Naive B cell (primary cell): ENCODE results near the gene ZNF197. TPM values are rescaled to one million over a fixed set of nuclear protein-coding genes. Genes with fewer than 3 reads are reported as not detected.
"Not testable (repeated sequence)": the region's sequence is repeated elsewhere in the genome, so short reads cannot be mapped to it uniquely, and the experiment has no call there.

ENCODE experiments used
- ATAC-seq, 2 donors: fragments of 150-1000 bp; cut with Tn5 transposase; 2 replicates each; pipeline ENCODE4 v1.10.0; 2021; ENCODE audit warnings: low read depth in 2 of 2, mild to moderate bottlenecking in 2 of 2, moderate library complexity in 2 of 2
- DNase-seq: peaks from one replicate; pipeline ENCODE4 v3.0.0; 2022
- H3K27ac Mint-ChIP-seq, 6 donors: one replicate each; pipeline ENCODE4 v1.8.0; 2020 to 2022; ENCODE audit warnings: mild to moderate bottlenecking in 6 of 6, mixed read lengths in 6 of 6, moderate library complexity in 5 of 6, inconsistent platforms in 2 of 6
- H3K27me3 Mint-ChIP-seq, 3 donors: one replicate each; pipeline ENCODE4 v1.8.0; 2021 to 2022; ENCODE audit warnings: mixed read lengths in 3 of 3, mild to moderate bottlenecking in 1 of 3
- H3K36me3 Mint-ChIP-seq, 2 donors: one replicate each; pipeline ENCODE4 v1.8.0; 2020 to 2022; ENCODE audit warnings: mixed read lengths in 2 of 2, inconsistent platforms in 1 of 2, mild to moderate bottlenecking in 1 of 2
- H3K4me1 Mint-ChIP-seq, 3 donors: one replicate each; pipeline ENCODE4 v1.8.0; 2020 to 2022; ENCODE audit warnings: mixed read lengths in 3 of 3, inconsistent platforms in 1 of 3, mild to moderate bottlenecking in 1 of 3, moderate library complexity in 1 of 3
- H3K4me3 Mint-ChIP-seq, 8 donors: one replicate each; pipeline ENCODE4 v1.8.0; 2020 to 2022; ENCODE audit warnings: mild to moderate bottlenecking in 8 of 8, mixed read lengths in 8 of 8, moderate library complexity in 8 of 8, inconsistent platforms in 2 of 8
- H3K9me3 Mint-ChIP-seq, 7 donors: one replicate each; pipeline ENCODE4 v1.8.0; 2020 to 2022; ENCODE audit warnings: mixed read lengths in 7 of 7, mild to moderate bottlenecking in 5 of 7, inconsistent platforms in 2 of 7, moderate library complexity in 1 of 7
- polyA plus RNA-seq, 6 donors: library from polyadenylated mRNA; unstranded; fragments of 300-500 nt; fragmentation: Illumina TruSeq; gene quantifications; one replicate each; pipeline ENCODE4 v1.2.3, GENCODE V29; 2021; ENCODE audit warnings: low read depth in 6 of 6

Gene ZNF197
- polyA plus RNA-seq, 6 donors from 2014 or later, result 2.8 to 8.5 (median 4.9) TPM

DNA sequence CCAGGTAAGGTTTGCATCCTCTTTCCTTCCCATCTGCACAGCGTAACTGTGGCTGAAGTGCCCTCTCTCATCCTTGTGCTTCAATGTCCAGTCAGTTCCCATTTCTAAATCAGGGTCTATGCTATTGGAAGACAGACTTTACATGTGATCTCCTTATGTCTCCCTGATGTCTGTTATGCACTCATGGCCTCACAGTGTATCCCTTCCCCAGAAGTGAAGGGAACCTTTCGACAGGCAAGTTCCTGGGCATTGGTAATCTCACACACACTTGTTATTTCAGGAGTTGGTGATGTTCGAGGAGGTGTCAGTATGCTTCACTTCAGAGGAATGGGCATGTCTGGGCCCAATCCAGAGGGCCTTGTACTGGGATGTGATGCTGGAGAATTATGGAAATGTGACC lies 7.4 kb downstream of the ZNF197 start:
- Mint-ChIP-seq H3K4me1 (peaks cover 18 to 32% (median 28%) of the 10 kb centered on the region in 3 donors), H3K9me3 (peaks cover 0 to 12% (median 0%) of the 10 kb centered on the region in 7 donors), H3K36me3 (peaks cover 34 to 37% of the 10 kb centered on the region in 2 donors), H3K27me3 (no peaks in the 10 kb centered on the region), H3K4me3 (no peak overlapping the region), H3K27ac (no peak overlapping the region)
- DNase-seq (no peak), ATAC-seq (no peak)

DNA sequence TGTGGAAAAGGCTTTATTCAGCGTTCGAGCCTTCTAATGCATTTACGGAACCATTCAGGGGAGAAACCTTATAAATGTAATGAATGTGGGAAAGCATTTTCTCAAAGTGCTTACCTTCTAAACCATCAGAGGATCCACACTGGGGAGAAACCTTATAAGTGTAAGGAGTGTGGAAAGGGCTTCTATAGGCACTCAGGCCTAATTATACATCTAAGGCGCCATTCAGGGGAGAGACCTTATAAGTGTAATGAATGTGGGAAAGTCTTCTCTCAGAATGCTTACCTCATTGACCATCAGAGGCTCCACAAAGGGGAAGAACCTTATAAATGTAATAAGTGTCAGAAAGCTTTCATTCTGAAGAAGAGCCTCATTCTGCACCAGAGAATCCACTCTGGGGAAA lies 17.5 kb downstream of the ZNF197 start:
- no peak for ATAC-seq
- Mint-ChIP-seq H3K27ac (peak overlapping the region in 1 of 6 donors; percentile 54), H3K9me3 (peaks cover 8 to 60% (median 54%) of the 10 kb centered on the region in 7 donors), H3K4me1 (peaks cover 0 to 6% (median 0%) of the 10 kb centered on the region in 3 donors), H3K4me3 (no peak overlapping the region), H3K27me3 (no peaks in the 10 kb centered on the region), H3K36me3 (peaks cover 47 to 48% of the 10 kb centered on the region in 2 donors)
- DNase-seq, result no peak

DNA sequence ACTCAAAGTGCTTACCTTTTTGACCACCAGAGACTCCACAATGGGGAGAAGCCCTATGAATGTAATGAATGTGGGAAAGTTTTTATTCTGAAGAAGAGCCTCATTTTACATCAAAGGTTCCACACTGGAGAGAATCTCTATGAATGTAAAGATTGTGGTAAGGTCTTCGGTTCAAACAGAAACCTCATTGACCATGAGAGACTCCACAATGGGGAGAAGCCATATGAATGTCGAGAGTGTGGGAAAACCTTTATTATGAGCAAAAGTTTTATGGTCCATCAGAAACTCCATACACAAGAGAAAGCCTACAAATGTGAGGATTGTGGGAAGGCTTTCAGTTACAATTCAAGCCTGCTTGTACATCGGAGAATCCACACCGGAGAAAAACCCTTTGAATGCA lies 18.2 kb downstream of the ZNF197 start:
- Mint-ChIP-seq H3K27ac (no peak overlapping the region), H3K9me3 (peaks cover 8 to 58% (median 54%) of the 10 kb centered on the region in 7 donors), H3K27me3 (no peaks in the 10 kb centered on the region), H3K36me3 (peaks cover 41 to 42% of the 10 kb centered on the region in 2 donors), H3K4me3 (no peak overlapping the region), H3K4me1 (peaks cover 0 to 11% (median 5%) of the 10 kb centered on the region in 3 donors)
- no peak for ATAC-seq
- no peak for DNase-seq

DNA sequence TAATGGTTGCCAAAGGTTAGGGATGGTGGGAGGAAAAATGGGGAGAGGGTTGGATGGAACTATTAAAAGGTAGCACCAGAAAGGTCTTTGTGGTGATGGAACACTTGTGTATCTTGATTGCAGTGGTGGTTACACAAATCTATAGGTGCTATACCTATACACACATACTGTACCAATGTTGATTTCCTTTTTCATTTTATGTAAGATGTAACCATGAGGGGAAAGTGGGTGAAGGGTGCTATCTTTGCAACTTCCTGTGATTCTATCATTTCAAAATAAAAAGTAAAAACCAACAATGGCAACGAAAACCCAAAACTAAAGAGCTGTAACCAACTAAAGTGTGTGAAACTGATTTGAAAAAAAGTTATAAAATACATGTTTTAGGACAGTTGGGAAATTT lies 22.9 kb downstream of the ZNF197 start:
- ATAC-seq (no peak), DNase-seq (no peak)
- peak overlapping the region; percentile 12 to 96 (median 84) for H3K27ac Mint-ChIP-seq
- peaks cover 14 to 24% of the 10 kb centered on the region in 2 donors for H3K36me3 Mint-ChIP-seq
- peaks cover 0 to 27% (median 19%) of the 10 kb centered on the region in 7 donors for H3K9me3 Mint-ChIP-seq
- peaks cover 7 to 29% (median 23%) of the 10 kb centered on the region in 3 donors for H3K4me1 Mint-ChIP-seq
- peak overlapping the region in 7 of 8 donors; percentile 84 to 95 (median 93) for H3K4me3 Mint-ChIP-seq
- no peaks in the 10 kb centered on the region for H3K27me3 Mint-ChIP-seq

DNA sequence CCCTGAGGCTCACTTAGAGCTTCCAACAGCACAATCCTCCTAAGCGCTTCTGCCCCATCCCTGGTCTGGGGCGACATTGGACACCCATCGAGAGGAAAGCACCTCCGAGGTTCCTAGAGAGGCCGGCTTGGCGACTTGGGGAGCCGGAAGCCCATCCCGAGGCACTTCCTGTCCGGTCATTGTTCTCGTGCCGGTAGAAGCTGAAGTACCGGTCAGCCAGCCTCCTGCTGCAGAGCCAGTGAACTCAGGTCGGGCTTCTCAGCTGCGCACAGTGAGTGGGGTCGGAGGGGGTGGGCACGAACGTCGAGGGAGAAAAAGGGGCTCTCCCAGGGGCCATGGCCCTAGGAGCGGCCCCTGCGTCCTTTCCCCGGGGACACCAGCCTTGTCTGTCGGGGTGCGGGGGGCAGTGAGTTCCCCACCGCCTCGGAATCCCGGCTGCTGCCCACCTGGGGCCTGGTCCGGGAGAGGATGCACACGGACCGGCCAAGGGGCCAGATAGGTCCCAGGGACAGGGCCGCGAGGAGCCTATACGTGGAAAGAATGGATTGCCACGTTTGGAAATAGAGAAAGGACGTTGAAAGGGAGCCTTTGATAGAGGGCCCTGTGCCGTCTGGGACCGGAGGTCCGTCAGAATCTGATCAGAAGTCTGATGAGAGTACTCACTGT lies 23.9 kb downstream of the ZNF197 start, which contains the start of gene ZNF35:
Gene ZNF35, plus strand, starts transcription at position 169 of the 666 bp plus-strand sequence. CDS start 2,336 bp downstream, outside the sequence.
- Mint-ChIP-seq H3K4me1 (peaks cover 7 to 29% (median 23%) of the 10 kb centered on the region in 3 donors), H3K27me3 (no peaks in the 10 kb centered on the region), H3K9me3 (peaks cover 0 to 20% (median 11%) of the 10 kb centered on the region in 7 donors)

DNA sequence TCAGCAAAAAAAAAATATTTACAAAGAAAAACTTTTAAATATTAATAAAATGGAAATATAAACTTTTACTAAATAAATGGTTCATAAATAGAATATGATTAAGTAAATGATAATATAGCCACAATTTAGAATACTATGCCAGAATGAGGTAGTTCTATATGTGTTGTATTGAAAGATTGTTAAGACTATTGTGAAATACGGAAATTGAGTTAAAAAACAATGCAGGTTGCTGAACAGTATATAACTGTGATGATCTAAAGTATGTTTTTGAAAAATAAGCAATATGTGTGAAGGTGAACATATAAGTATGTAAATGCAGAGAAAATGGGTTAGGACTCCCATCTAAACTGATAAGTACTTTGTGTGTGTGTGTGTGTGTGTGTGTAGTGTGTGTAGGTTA lies 24.9 kb downstream of the ZNF197 start:
- H3K27me3 Mint-ChIP-seq, result no peaks in the 10 kb centered on the region
- DNase-seq (no peak), ATAC-seq (no peak)
- H3K36me3 Mint-ChIP-seq, result peaks cover 21 to 28% of the 10 kb centered on the region in 2 donors
- peak overlapping the region in 1 of 6 donors; percentile 77 for H3K27ac Mint-ChIP-seq
- H3K4me1 Mint-ChIP-seq, result peaks cover 13 to 29% (median 23%) of the 10 kb centered on the region in 3 donors
- peaks cover 0 to 15% (median 8%) of the 10 kb centered on the region in 7 donors for H3K9me3 Mint-ChIP-seq
- H3K4me3 Mint-ChIP-seq, result peak overlapping the region in 2 of 8 donors; percentile 93

More for the DNA sequence above, 23.9 kb downstream of the ZNF197 start, which contains the start of gene ZNF35:
- Mint-ChIP-seq H3K27ac (peak within 1 kb of the TSS; percentile 69 to 96 (median 88)), H3K4me3 (peak within 1 kb of the TSS; percentile 84 to 95 (median 93)), H3K36me3 (peaks cover 12 to 21% of the 10 kb centered on the region in 2 donors)
- DNase-seq (peak; percentile 29), ATAC-seq (peak; percentile 64 to 75)

DNA sequence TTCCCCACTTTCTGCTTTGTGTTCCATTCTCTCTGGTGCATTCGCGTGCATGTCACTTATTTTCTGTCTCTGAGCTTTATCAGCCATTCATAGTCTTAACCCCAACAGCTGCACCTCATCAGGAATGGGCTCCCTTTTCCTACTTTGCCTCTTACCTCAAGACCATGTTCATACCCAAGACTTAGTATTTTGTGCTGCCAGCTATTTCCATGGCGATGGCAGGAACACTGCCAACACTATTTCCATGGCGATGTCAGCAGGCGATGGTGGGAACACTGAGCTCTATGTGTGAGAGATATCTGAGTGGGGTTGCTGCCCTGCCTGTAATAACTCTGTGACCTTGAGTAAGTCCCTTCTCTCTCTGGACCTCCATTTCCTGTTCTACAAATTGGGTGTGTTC lies 29.2 kb downstream of the ZNF197 start:
- peaks cover 12 to 18% (median 16%) of the 10 kb centered on the region in 3 donors for H3K4me1 Mint-ChIP-seq
- H3K27ac Mint-ChIP-seq, result peak overlapping the region in 2 of 6 donors; percentile 66 to 86
- no peak overlapping the region for H3K4me3 Mint-ChIP-seq
- H3K36me3 Mint-ChIP-seq, result peaks cover 57 to 59% of the 10 kb centered on the region in 2 donors
- no peak for DNase-seq
- peaks cover under 1 to 20% (median 15%) of the 10 kb centered on the region in 7 donors for H3K9me3 Mint-ChIP-seq
- H3K27me3 Mint-ChIP-seq, result no peaks in the 10 kb centered on the region
- no peak for ATAC-seq

DNA sequence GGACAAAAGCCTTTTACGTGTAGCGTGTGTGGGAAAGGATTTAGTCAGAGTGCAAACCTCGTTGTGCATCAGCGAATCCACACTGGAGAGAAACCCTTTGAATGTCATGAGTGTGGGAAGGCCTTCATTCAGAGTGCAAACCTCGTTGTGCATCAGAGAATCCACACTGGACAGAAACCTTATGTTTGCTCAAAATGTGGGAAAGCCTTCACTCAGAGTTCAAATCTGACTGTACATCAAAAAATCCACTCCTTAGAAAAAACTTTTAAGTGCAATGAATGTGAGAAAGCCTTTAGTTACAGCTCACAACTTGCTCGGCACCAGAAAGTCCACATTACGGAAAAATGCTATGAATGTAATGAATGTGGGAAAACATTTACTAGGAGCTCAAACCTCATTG lies 34.2 kb downstream of the ZNF197 start:
- H3K4me3 Mint-ChIP-seq, result no peak overlapping the region
- ATAC-seq, result no peak
- peaks cover 3 to 7% (median 7%) of the 10 kb centered on the region in 3 donors for H3K4me1 Mint-ChIP-seq
- no peak for DNase-seq
- no peak overlapping the region for H3K27ac Mint-ChIP-seq
- H3K27me3 Mint-ChIP-seq, result no peaks in the 10 kb centered on the region
- H3K9me3 Mint-ChIP-seq, result peaks cover 11 to 42% (median 25%) of the 10 kb centered on the region in 7 donors
- H3K36me3 Mint-ChIP-seq, result peaks cover 54 to 60% of the 10 kb centered on the region in 2 donors

DNA sequence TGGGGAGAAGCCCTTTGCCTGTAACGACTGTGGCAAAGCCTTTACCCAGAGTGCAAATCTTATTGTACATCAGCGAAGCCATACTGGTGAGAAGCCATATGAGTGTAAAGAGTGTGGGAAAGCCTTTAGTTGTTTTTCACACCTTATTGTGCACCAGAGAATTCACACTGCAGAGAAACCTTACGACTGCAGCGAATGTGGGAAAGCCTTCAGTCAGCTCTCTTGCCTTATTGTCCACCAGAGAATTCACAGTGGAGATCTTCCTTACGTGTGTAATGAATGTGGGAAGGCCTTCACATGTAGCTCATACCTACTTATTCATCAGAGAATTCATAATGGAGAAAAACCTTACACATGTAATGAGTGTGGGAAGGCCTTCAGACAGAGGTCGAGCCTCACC lies 34.6 kb downstream of the ZNF197 start:
- ATAC-seq (no peak), DNase-seq (no peak)
- Mint-ChIP-seq H3K4me1 (peaks cover 3 to 7% (median 4%) of the 10 kb centered on the region in 3 donors), H3K27me3 (no peaks in the 10 kb centered on the region), H3K4me3 (no peak overlapping the region), H3K36me3 (peaks cover 50 to 56% of the 10 kb centered on the region in 2 donors), H3K27ac (no peak overlapping the region), H3K9me3 (peaks cover 11 to 42% (median 25%) of the 10 kb centered on the region in 7 donors)

DNA sequence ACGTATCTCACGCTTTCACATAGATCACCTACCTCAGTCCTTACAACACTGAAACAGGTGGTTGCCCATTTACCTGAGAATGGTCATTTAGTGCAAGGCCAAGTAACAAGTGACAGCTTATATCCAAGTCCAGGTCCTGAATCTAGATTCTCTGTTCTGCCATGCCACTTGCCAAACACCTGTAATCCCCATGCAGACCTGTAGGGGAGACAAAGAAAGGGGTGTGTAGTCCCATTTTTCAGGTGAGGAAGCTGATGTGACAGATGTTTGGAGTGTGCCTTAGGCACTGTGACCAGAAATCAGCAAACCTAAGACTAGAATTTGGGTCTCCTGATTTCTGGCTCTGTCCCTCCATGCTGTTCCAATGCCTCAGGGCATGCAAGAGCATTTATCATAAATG lies 36.4 kb downstream of the ZNF197 start:
- DNase-seq (no peak), ATAC-seq (no peak)
- Mint-ChIP-seq H3K27ac (no peak overlapping the region), H3K9me3 (peaks cover 11 to 48% (median 25%) of the 10 kb centered on the region in 7 donors), H3K4me3 (no peak overlapping the region), H3K4me1 (peaks cover 0 to 3% (median under 1%) of the 10 kb centered on the region in 3 donors), H3K27me3 (no peaks in the 10 kb centered on the region), H3K36me3 (peaks cover 52 to 56% of the 10 kb centered on the region in 2 donors)

DNA sequence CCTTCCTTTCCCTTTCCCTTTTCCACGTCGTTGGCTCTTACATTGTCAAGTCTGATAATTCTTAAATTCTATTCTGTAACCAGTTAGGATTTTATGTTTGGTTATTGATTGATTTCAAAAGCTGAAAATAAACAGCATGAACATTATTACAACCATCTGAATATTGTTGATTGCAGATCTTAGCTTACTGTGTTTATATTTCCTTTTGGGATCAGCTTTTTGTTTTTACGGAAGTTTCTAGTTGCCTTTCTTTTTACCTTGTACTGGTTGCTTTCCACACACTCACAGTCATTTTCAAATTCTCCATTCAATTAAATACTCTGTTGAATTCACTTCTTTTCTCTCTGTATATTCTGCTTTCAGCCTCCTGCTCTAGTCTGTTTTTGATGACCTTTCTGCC lies 40.3 kb downstream of the ZNF197 start:
- Mint-ChIP-seq H3K27me3 (no peaks in the 10 kb centered on the region), H3K4me1 (no peaks in the 10 kb centered on the region), H3K36me3 (peaks cover 16 to 18% of the 10 kb centered on the region in 2 donors), H3K4me3 (no peak overlapping the region), H3K27ac (no peak overlapping the region), H3K9me3 (peaks cover 3 to 22% (median 10%) of the 10 kb centered on the region in 7 donors)
- DNase-seq (no peak), ATAC-seq (no peak)

DNA sequence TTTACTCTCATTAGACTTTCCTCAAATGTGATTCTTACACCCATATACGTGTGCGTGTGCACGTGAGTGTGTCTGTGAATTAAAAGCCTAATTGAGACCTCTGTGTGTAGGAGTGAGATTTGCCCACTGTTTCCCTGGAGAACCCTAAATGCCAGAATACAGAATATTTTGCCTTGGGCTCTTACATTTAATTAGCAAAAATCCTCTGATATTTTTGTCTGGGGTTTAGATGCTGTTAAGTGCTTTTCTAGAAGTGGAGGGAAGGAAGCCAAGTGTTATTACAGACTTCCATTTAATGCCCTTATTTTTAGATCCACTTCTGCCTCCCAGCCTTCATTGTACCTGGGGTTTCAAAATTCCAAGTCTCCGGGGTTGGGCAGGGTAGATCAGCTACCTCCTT lies 41.5 kb downstream of the ZNF197 start:
- ATAC-seq (no peak), DNase-seq (no peak)
- Mint-ChIP-seq H3K36me3 (peaks cover 8 to 10% of the 10 kb centered on the region in 2 donors), H3K27ac (no peak overlapping the region), H3K27me3 (no peaks in the 10 kb centered on the region), H3K9me3 (peaks cover 0 to 13% (median 7%) of the 10 kb centered on the region in 7 donors), H3K4me1 (no peaks in the 10 kb centered on the region), H3K4me3 (no peak overlapping the region)

DNA sequence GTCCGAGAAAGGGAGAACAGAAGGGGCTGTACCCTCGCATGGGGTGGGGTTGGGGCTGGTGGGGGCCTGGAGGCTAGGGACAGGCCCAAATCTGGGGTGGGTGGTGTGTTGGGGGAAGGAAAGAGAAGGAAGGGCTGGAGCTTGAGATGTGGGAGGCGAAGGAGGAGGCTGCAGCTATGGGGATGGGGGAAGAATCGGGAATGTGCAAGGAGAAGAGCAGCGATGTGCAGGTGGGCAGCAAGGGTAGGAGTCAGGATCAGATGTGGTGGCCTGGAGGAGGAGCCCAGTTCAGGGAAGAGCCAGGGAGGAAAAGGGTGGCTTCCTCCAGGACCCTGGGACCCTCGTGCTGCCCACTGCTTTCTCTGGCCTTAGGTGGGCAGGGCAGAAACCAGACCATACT lies 44.9 kb downstream of the ZNF197 start:
- peaks cover 9 to 23% (median 13%) of the 10 kb centered on the region in 7 donors for H3K9me3 Mint-ChIP-seq
- peaks cover 0 to 3% (median 0%) of the 10 kb centered on the region in 3 donors for H3K4me1 Mint-ChIP-seq
- no peak for DNase-seq
- peaks cover 15 to 29% of the 10 kb centered on the region in 2 donors for H3K36me3 Mint-ChIP-seq
- no peak overlapping the region for H3K4me3 Mint-ChIP-seq
- peak overlapping the region in 1 of 6 donors; percentile 31 for H3K27ac Mint-ChIP-seq
- ATAC-seq, result no peak
- no peaks in the 10 kb centered on the region for H3K27me3 Mint-ChIP-seq

DNA sequence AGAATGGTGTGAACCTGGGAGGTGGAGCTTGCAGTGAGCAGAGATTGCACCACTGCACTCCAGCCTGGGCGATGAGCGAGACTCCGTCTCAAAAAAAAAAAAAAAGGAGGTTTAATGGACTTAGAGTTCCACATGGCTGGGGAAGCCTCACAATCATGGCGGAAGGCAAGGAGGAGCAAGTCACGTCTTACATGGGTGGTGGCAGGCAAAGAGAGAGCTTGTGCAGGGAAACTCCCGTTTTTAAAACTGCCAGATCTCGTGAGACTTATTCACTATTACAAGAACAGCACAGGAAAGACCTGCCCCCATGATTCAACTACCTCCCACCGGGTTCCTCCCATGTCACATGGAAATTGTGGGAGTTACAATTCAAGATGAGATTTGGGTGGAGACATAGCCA lies 48.6 kb downstream of the ZNF197 start:
- ATAC-seq, H3K27ac Mint-ChIP-seq, DNase-seq, H3K27me3 Mint-ChIP-seq, H3K4me3 Mint-ChIP-seq: not testable (repeated sequence)
- peaks cover 4 to 18% (median 9%) of the 10 kb centered on the region in 7 donors for H3K9me3 Mint-ChIP-seq
- H3K4me1 Mint-ChIP-seq, result peaks cover 0 to 10% (median 3%) of the 10 kb centered on the region in 3 donors
- peaks cover 7 to 29% of the 10 kb centered on the region in 2 donors for H3K36me3 Mint-ChIP-seq
